GM23338 (cell line): ENCODE data around the gene STAMBPL1. TPM values are rescaled to one million over a fixed set of nuclear protein-coding genes. Genes with fewer than 3 reads are reported as not detected.
A peak's percentile ranks its signal among the peaks of the same experiment; 100 is the strongest.

Experiments
- ATAC-seq: fragments of 200-7000 bp; cut with Tn5 transposase; 3 replicates; pipeline ENCODE4 v1.9.1; 2020
- DNase-seq: peaks from one replicate; pipeline ENCODE4 v3.0.0-alpha.2; 2015; ENCODE audit warnings: low spot score
- H2AFZ ChIP-seq: fragments of 200-600 bp; sonication (generic); 2 replicates; pipeline ENCODE4 v1.8.0; 2016; ENCODE audit warnings: antibody characterized with exemption, mild to moderate bottlenecking, moderate library complexity
- H3F3A ChIP-seq: fragments of 200-600 bp; sonication (generic); replicated peaks from 2 replicates; pipeline ENCODE4 v1.8.0; 2017; ENCODE audit warnings: antibody characterized with exemption, mixed run types, low read depth
- H3K27ac ChIP-seq: fragments of 200-600 bp; sonication (generic); 2 replicates; pipeline ENCODE4 v1.6.1; 2016; ENCODE audit warnings: low read depth
- H3K27me3 ChIP-seq: fragments of 200-600 bp; sonication (generic); 2 replicates; pipeline ENCODE4 v1.8.0; 2016; ENCODE audit warnings: mild to moderate bottlenecking, mixed run types, moderate library complexity; ENCODE audit not compliant: insufficient read depth
- H3K36me3 ChIP-seq: fragments of 200-600 bp; sonication (generic); 2 replicates; pipeline ENCODE4 v1.8.0; 2016; ENCODE audit warnings: mild to moderate bottlenecking; ENCODE audit not compliant: insufficient read depth
- H3K4me1 ChIP-seq: fragments of 200-600 bp; sonication (generic); 2 replicates; pipeline ENCODE4 v1.8.0; 2016; ENCODE audit warnings: mild to moderate bottlenecking, moderate library complexity; ENCODE audit not compliant: insufficient read depth
- H3K4me2 ChIP-seq: fragments of 200-600 bp; sonication (generic); 2 replicates; pipeline ENCODE4 v1.7.1; 2017; ENCODE audit warnings: mixed run types
- H3K4me3 ChIP-seq: fragments of 200-600 bp; sonication (generic); 2 replicates; pipeline ENCODE4 v1.6.1; 2016; ENCODE audit warnings: mixed run types
- H3K79me2 ChIP-seq: fragments of 200-600 bp; sonication (generic); replicated peaks from 2 replicates; pipeline ENCODE4 v1.8.0; 2017; ENCODE audit warnings: mild to moderate bottlenecking; ENCODE audit not compliant: insufficient read depth
- H3K9me2 ChIP-seq: fragments of 200-600 bp; sonication (generic); 2 replicates; pipeline ENCODE4 v1.8.0; 2017; ENCODE audit not compliant: insufficient read depth
- H4K20me1 ChIP-seq: fragments of 200-600 bp; sonication (generic); replicated peaks from 2 replicates; pipeline ENCODE4 v1.8.0; 2017; ENCODE audit warnings: mild to moderate bottlenecking; ENCODE audit not compliant: insufficient read depth
- H3K27ac Mint-ChIP-seq: 2 replicates; pipeline ENCODE4 v1.8.0; 2020; ENCODE audit warnings: inconsistent platforms, mild to moderate bottlenecking, moderate library complexity, mixed read lengths
- H3K27me3 Mint-ChIP-seq: 3 replicates; pipeline ENCODE4 v1.8.0; 2022; ENCODE audit warnings: low read depth, mild to moderate bottlenecking, moderate library complexity, mixed read lengths, inconsistent platforms; ENCODE audit not compliant: insufficient read depth, poor library complexity
- H3K36me3 Mint-ChIP-seq: 3 replicates; pipeline ENCODE4 v1.8.0; 2021; ENCODE audit warnings: low read depth, mild to moderate bottlenecking, inconsistent platforms, moderate library complexity, mixed read lengths
- H3K4me1 Mint-ChIP-seq: 3 replicates; pipeline ENCODE4 v1.8.0; 2020; ENCODE audit warnings: mild to moderate bottlenecking, inconsistent platforms, mixed read lengths
- H3K4me3 Mint-ChIP-seq: 3 replicates; pipeline ENCODE4 v1.8.0; 2021; ENCODE audit warnings: moderate library complexity, mild to moderate bottlenecking, inconsistent platforms, mixed read lengths
- H3K9me3 Mint-ChIP-seq: 3 replicates; pipeline ENCODE4 v1.8.0; 2020; ENCODE audit warnings: moderate library complexity, mild to moderate bottlenecking, inconsistent platforms, mixed read lengths
- ETS1 ChIP-seq: IDR thresholded peaks from 2 replicates; pipeline ENCODE4 v1.6.1; 2016; ENCODE audit warnings: antibody characterized with exemption
- EZH2 ChIP-seq: fragments of 200-600 bp; sonication (generic); IDR thresholded peaks from one replicate; pipeline ENCODE4 v1.8.0; 2017; ENCODE audit warnings: antibody characterized with exemption, mild to moderate bottlenecking, low read depth; ENCODE audit not compliant: unreplicated experiment
- POLR2AphosphoS5 ChIP-seq: IDR thresholded peaks from 2 replicates; pipeline ENCODE4 v1.6.1; 2016; ENCODE audit warnings: antibody characterized with exemption, low read depth
- ZNF462 ChIP-seq: fragments of 250-450 bp; sonication (Bioruptor Pico); IDR thresholded peaks from 2 replicates; pipeline ENCODE4 v1.5.0; 2020; ENCODE audit warnings: mild to moderate bottlenecking, moderate library complexity
- polyA plus RNA-seq: library from polyadenylated mRNA; unstranded; fragments of >200 nt; fragmentation: Nextera tagmentation; extraction: Ambion mirVana; gene quantifications from 2 replicates; pipeline ENCODE4 v1.2.1, GENCODE V29; 2016
- total RNA-seq: library from RNA; depleted of rRNA; stranded (reverse); fragments of >200 nt; shearing (Covaris generic); gene quantifications from 2 replicates; pipeline ENCODE4 v1.2.3, GENCODE V29; 2014

STAMBPL1 gene
- total and polyA plus RNA-seq, 2 experiments from 2014 or later = 2.5 to 11.5 TPM

DNA sequence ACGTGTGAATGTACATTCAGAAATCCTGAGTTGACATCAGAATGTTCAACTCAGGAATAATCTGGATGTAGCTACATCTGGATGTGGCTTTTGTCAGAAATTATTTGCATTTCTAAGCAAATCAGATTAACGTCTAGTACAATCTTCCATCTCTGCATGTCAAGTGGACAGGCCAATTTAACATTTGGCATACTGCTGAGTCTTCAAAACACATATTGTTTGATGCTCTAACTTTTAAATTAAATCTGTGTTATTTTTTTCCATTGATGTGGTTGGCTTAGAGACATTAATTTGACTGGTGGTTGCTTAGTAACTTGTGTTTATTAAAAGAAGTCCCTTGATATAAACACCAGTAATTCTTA, 3.4 kb downstream of the STAMBPL1 start:
- TF ChIP-seq POLR2AphosphoS5 = no peak
- TF ChIP-seq ZNF462 (CRISPR knock-in tag) = no peak
- TF ChIP-seq EZH2 = no peak
- no peak for TF ChIP-seq ETS1
- Mint-ChIP-seq H3K27me3 (peaks cover 8% of the 10 kb centered on the region), H3K36me3 (no peaks in the 10 kb centered on the region), H3K9me3 (no peaks in the 10 kb centered on the region), H3K4me3 (no peak overlapping the region), H3K4me1 (peaks cover 48% of the 10 kb centered on the region), H3K27ac (no peak overlapping the region)
- Histone ChIP-seq H3K4me1 (peaks cover 31% of the 10 kb centered on the region), H3K79me2 (no peaks in the 10 kb centered on the region), H3F3A (peaks cover 5% of the 10 kb centered on the region), H3K27ac (no peak overlapping the region), H3K9me2 (no peaks in the 10 kb centered on the region), H4K20me1 (no peaks in the 10 kb centered on the region), H2AFZ (no peak overlapping the region), H3K4me3 (no peak overlapping the region), H3K27me3 (peaks cover 12% of the 10 kb centered on the region), H3K4me2 (no peak overlapping the region), H3K36me3 (no peaks in the 10 kb centered on the region)
- no peak for ATAC-seq
- no peak for DNase-seq

DNA sequence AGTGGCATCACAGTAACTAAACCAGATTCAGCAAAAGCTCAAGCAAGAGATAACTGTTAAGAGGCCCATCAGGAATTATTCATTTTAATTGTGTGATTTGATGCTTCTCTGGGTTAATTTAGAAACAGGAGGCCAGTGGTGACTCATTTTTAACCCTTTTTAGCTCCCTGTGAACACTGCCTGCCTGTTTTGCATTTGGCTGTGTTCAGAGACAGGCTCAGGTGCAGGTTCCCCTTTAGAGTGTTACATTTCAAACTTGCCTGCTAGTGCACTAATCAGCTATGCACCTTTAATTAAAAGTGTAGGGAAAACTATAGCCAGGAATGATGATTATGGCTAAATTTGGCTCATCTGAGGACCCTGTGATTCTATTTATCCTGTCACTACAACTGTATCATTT, 6.5 kb downstream of the STAMBPL1 start:
- ATAC-seq (peak; percentile 47), DNase-seq (no peak)
- Histone ChIP-seq H3K27ac (no peak overlapping the region), H3F3A (no peaks in the 10 kb centered on the region), H3K4me1 (peaks cover 13% of the 10 kb centered on the region), H2AFZ (no peak overlapping the region), H3K9me2 (no peaks in the 10 kb centered on the region), H4K20me1 (no peaks in the 10 kb centered on the region), H3K4me2 (no peak overlapping the region), H3K79me2 (no peaks in the 10 kb centered on the region), H3K4me3 (no peak overlapping the region), H3K27me3 (no peaks in the 10 kb centered on the region), H3K36me3 (no peaks in the 10 kb centered on the region)
- no peaks in the 10 kb centered on the region for H3K27me3 Mint-ChIP-seq
- H3K4me3 Mint-ChIP-seq = no peak overlapping the region
- H3K4me1 Mint-ChIP-seq = peaks cover 41% of the 10 kb centered on the region
- H3K9me3 Mint-ChIP-seq = no peaks in the 10 kb centered on the region
- no peak overlapping the region for H3K27ac Mint-ChIP-seq
- no peaks in the 10 kb centered on the region for H3K36me3 Mint-ChIP-seq
- no peak for TF ChIP-seq ZNF462 (CRISPR knock-in tag)
